Measurements from ENCODE around the gene SLC6A1. TPM values are rescaled to one million over a fixed set of nuclear protein-coding genes. Genes with fewer than 3 reads are reported as not detected.

Gene SLC6A1
- total and polyA plus RNA-seq, 2 of the 4 experiments (the other 2 are of a cell fraction): 0.02 TPM; not detected in 1

GRCh38 chr3:11088066-11088465 is 95.5 kb downstream of the SLC6A1 start:
- no peak overlapping the region for H2BK120ac ChIP-seq (ENCODE audit: low read depth, low read length)
- H2BK15ac ChIP-seq (ENCODE audit: low read depth, low read length): no peak overlapping the region
- CTCF ChIA-PET: no interaction called here
- no peak overlapping the region for H2AK5ac ChIP-seq (ENCODE audit: low read depth, low read length)
- H3K23ac ChIP-seq (ENCODE audit: low read depth, low read length): no peak overlapping the region
- H3K79me1 ChIP-seq (ENCODE audit: low read depth in 1 of 2, low read length in 2 of 2): no peaks in the 10 kb centered on the region
- peaks cover 8% of the 10 kb centered on the region; the same call in 1 of the 2 replicates for H3K4me1 ChIP-seq (ENCODE audit: control insufficient read depth, insufficient read depth, low read length)
- no peak overlapping the region for H4K5ac ChIP-seq (ENCODE audit: low read depth, low read length)
- dilution Hi-C loops (cut with HindIII; ENCODE audit: low sequenced_read_pairs, unreplicated experiment) (no loop called here), intact Hi-C loops (cut with micrococcal nuclease) (no loop called here), in situ Hi-C loops (cut with MboI; ENCODE audit: low sequenced_read_pairs) (no loop called here)
- H3K56ac ChIP-seq (ENCODE audit: extremely low read depth, insufficient read depth, low read length): no peak overlapping the region
- no peak for DNase-seq
- no TSS peak for BruUV-seq (replicated peaks)
- H3K4me2 ChIP-seq (ENCODE audit: low read depth, low read length): no peak overlapping the region
- no peaks in the 10 kb centered on the region for H3K9me3 ChIP-seq (ENCODE audit: control insufficient read depth, insufficient read depth, low read length)
- no peak overlapping the region for H3K18ac ChIP-seq (ENCODE audit: low read depth, low read length)
- no peaks in the 10 kb centered on the region for H3K36me3 ChIP-seq (ENCODE audit: control insufficient read depth, insufficient read depth, low read length)
- no peaks in the 10 kb centered on the region for H3K9me1 ChIP-seq (ENCODE audit: insufficient read depth, low read length)
- ATAC-seq (ENCODE audit: low read depth): no peak
- no peak overlapping the region for H3K27ac ChIP-seq (ENCODE audit: insufficient read depth, low read length)
- no peak overlapping the region for H3K4me3 ChIP-seq (ENCODE audit: insufficient read depth, low read depth, low read length)
- H3K14ac ChIP-seq (replicated peaks; ENCODE audit: low read depth, low read length): no peak overlapping the region
- H2AK9ac ChIP-seq (replicated peaks; ENCODE audit: low read depth, low read length, poor library complexity): no peak overlapping the region
- no peak overlapping the region for H4K8ac ChIP-seq (ENCODE audit: low read depth in 2 of 2, low read length in 2 of 2)
- no peak overlapping the region for H2BK5ac ChIP-seq (ENCODE audit: low read depth, low read length, poor library complexity, severe bottlenecking)
- peak overlapping the region; percentile 52; the same call in 1 of the 2 replicates for H2BK20ac ChIP-seq (ENCODE audit: low read depth, low read length)
- H3K9ac ChIP-seq (ENCODE audit: low read depth, low read length): no peak overlapping the region
- POLR2A ChIA-PET (ENCODE audit: unreplicated experiment): no interaction called here
- TF ChIP-seq, protein P1, sequence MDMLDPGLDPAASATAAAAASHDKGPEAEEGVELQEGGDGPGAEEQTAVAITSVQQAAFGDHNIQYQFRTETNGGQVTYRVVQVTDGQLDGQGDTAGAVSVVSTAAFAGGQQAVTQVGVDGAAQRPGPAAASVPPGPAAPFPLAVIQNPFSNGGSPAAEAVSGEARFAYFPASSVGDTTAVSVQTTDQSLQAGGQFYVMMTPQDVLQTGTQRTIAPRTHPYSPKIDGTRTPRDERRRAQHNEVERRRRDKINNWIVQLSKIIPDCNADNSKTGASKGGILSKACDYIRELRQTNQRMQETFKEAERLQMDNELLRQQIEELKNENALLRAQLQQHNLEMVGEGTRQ (IDR thresholded peaks at IDR 0.05; ENCODE audit: low read depth, low read length): no peak
- TF ChIP-seq CTCF (conservative IDR thresholded peaks at IDR 0.05; ENCODE audit: low read depth, low read length) (no peak), CHD1 (IDR thresholded peaks at IDR 0.05; ENCODE audit: low read depth, low read length) (no peak), MXI1 (IDR thresholded peaks at IDR 0.05; ENCODE audit: borderline replicate concordance, low read depth, low read length) (no peak), RAD21 (IDR thresholded peaks at IDR 0.05; ENCODE audit: low read length) (no peak), RCOR1 (IDR thresholded peaks at IDR 0.05; ENCODE audit: insufficient replicate concordance, low read length) (no peak), CEBPB (IDR thresholded peaks at IDR 0.05; ENCODE audit: low read depth, low read length) (no peak), POLR2A (IDR thresholded peaks at IDR 0.05; ENCODE audit: low read depth, low read length) (no peak), MAFK (IDR thresholded peaks at IDR 0.05; ENCODE audit: low read depth, low read length) (no peak), MAZ (IDR thresholded peaks at IDR 0.05; ENCODE audit: borderline replicate concordance, low read depth, low read length) (no peak), NFE2L2 (IDR thresholded peaks at IDR 0.05; ENCODE audit: low read depth, low read length) (no peak)
- no peak overlapping the region for H3K4ac ChIP-seq (ENCODE audit: low read depth, low read length)
- H2AFZ ChIP-seq (replicated peaks; ENCODE audit: low read length, poor library complexity): no peak overlapping the region
- H3K27me3 ChIP-seq (ENCODE audit: control insufficient read depth, insufficient read depth, low read length): no peaks in the 10 kb centered on the region; the same call in 1 of the 2 replicates
- no peaks in the 10 kb centered on the region for H4K20me1 ChIP-seq (ENCODE audit: insufficient read depth, low read length)
- H4K91ac ChIP-seq (ENCODE audit: insufficient read depth, low read depth, low read length): no peak overlapping the region
- WGBS, 2 experiments (ENCODE audit: extremely low coverage in 2 of 2, insufficient read length in 1 of 2): 76% methylated on average over 3 of the region's 4 CpGs; no CpG with 5 or more reads in 1 of the 2 experiments

Data from IMR-90 (cell line).